Activated T-cell treated with anti-CD3 and anti-CD28 coated beads for 4 hours (primary cell): Measurements from ENCODE around the gene ZNF471.

Source experiments
- DNase-seq: peaks from one replicate; pipeline ENCODE4 v3.0.0-alpha.2; 2020

Gene ZNF471

DNA sequence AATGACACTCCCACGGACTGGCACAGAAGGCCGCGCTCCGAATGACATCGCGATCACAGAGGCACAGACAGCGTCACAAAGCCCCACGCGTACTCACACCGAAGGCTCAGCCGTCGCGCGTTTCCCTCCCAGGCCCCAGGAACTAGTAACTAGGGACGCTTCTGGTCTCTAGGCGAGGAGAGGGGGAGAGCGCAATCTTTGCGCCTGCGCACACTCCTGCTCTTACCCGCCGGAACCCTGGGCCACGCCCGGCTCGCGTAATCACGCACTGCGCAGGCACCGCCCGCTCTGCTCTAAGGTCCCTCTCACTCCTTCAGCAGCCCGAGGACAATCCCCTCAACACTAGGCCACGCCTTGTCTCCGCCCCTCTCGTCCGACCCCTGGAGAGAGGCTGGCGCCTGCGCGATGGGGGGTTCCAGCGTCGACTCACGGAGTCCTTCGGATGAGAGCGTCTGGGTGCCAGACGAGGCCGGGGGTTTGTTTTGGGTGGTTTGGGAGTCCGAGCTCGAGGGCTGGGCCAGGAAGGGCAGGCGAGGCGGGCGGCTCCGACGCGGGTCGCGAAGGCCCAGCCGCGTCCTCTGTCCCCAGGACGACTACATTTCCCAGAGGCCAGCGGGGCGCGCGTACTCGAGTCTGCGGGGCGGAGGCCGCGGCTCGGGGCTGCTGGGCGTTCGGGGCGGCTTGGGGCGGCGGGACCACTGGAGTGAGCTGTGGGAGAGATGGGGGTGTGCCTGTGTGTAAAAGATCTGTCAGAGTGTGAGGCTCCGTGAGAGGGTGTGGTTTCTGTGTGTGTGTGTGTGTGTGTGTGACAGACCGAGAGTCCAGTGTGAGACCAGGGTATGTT, at the start of gene ZNF471:
Gene ZNF471 (plus strand): TSS at position 410 of the 844 bp plus-strand sequence. CDS start 3,717 bp downstream, outside the sequence.
- DNase-seq: peak; percentile 71

DNA sequence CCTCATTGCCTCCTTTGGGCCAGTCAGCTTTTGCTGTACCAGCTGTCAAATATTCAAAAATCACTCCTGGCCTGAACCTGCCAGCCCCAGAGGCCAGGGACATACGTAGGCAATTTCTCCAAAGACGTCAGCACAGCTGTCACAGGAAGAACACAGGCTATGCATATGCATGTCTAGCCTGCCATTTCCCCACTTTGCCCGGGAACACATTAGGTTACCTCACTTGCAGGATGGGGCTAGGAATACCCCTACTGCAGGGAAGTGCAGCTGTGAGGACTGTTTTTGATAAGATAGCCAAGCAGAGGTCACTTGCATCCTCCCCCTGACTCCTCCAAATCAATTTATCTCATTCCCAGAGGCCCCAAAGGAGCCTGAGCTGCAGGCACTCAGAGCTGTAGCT, 33.3 kb upstream of the ZNF471 start:
- DNase-seq: no peak

DNA sequence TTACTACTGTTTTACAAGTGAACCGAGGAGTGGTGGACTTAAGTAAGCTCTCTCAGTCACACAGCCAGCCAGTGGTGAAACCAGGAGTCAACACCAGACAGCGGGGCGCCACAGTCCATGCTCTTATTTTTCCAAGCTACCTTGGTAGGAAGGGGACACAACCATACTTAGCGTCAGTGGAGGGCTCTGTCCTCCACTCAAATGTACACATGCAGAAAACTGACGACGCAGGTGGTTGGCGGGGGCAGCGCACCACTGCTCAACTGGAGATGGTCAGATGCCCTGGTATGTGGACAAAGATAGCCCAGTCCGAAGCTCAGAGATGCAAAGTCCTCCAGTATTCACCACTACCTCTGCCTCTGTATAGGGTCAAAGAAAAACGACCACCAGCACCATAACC, 31.6 kb upstream of the ZNF471 start:
- DNase-seq: no peak

GRCh38 chr19:56476651-56477428, 30.8 kb upstream of the ZNF471 start, which contains the start of gene ZNF667:
TSS of gene ZNF667 (minus strand) at chr19:56477345. CDS start at chr19:56462370, 14,975 bp downstream.
- peak; percentile 18 for DNase-seq

- DNase-seq: peak; percentile 43
Observed at GRCh38 chr19:56477429-56478338, 30.0 kb upstream of the ZNF471 start.

GRCh38 chr19:56491399-56491798, 16.3 kb upstream of the ZNF471 start:
- DNase-seq: no peak

DNA sequence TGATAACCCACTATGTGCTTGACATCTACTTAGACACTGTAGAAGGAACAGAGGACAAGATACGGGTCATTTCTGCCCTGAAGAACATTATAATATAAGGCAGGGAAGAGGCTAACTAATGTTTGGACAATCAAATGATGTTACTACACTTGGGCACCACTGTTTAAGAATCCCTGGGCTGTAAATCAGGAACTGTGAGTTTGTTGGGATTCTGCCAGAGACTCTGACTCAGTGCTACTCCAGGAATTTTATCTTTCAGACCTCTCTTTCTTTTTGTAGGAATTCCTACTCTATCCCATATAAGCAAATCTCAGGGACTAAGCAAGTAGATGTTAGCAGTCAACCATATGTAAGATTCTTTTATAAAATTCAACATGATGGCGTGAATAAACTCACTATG, 3.1 kb upstream of the ZNF471 start:
- no peak for DNase-seq

DNA sequence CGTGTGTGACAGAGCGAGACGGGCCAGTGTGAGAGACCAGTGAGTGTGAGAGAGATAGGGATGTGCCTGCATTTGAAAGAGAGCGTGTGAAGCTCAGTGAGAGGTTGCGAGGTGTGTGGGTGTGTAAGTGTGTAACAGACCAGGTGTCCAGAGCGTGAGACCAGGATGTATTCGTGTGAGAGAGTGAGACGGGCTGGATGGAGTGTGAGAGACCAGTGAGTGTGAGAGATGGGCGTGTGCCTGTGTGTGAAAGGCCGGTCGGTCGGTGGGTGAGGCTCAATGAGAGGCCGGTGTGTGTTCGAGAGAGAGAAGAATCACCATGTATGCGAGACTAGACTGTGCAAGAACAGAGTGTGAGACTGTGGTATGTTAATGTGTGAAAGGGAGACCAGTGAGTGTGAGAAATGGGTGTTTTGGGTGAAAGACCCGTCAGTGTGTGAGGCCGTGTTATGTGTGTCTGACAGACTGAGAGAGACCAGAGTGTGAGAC, 679 bp downstream of the ZNF471 start:
- no peak for DNase-seq

GRCh38 chr19:56525214-56525860, 17.7 kb downstream of the ZNF471 start:
- no peak for DNase-seq

GRCh38 chr19:56537442-56537841, 29.8 kb downstream of the ZNF471 start:
- DNase-seq: no peak

DNA sequence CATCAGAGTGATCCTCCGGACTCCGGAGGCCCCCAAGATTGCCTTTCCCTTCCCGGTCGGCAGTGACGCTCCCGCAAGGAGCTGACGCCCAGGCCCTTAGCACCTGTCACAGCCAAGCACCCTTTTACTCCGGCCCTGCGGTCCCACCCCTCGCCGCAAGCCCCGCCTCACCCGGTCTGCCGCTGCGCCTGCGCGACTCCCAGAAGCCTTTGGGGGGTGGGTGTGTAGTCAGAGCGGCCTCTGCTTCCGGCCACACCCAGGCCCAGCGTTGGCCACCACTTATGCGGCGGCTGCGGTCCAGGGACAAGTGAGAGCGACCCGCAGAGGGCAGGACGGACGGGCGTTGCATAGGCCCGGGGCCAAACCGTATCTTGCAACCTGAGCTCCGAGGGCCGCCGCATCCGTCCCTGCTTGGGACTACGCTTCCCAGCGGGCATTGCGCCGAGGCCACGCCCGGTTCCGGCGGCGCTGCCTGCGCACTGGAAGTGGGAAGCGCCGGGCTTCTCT, 30.7 kb downstream of the ZNF471 start:
- peak; percentile 85 for DNase-seq

GRCh38 chr19:56538761-56539263, 31.2 kb downstream of the ZNF471 start, which contains the start of gene ZFP28:
TSS of gene ZFP28 (plus strand) at chr19:56538948. CDS start at chr19:56539019, 71 bp downstream.
- no peak for DNase-seq

GRCh38 chr19:56543776-56544175, 36.1 kb downstream of the ZNF471 start:
- no peak for DNase-seq

GRCh38 chr19:56547535-56547934, 39.9 kb downstream of the ZNF471 start:
- no peak for DNase-seq

DNA sequence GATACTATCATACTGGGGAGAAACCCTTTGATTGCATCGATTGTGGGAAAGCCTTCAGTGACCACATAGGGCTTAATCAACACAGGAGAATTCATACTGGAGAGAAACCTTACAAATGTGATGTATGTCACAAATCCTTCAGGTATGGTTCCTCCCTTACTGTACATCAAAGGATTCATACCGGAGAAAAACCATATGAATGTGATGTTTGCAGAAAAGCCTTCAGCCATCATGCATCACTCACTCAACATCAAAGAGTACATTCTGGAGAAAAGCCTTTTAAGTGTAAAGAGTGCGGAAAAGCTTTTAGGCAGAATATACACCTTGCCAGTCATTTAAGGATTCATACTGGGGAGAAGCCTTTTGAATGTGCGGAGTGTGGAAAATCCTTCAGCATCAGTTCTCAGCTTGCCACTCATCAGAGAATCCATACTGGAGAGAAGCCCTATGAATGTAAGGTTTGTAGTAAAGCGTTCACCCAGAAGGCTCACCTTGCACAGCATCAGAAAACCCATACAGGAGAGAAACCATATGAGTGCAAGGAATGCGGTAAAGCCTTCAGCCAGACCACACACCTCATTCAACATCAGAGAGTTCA, 46.7 kb downstream of the ZNF471 start:
- DNase-seq: no peak

DNA sequence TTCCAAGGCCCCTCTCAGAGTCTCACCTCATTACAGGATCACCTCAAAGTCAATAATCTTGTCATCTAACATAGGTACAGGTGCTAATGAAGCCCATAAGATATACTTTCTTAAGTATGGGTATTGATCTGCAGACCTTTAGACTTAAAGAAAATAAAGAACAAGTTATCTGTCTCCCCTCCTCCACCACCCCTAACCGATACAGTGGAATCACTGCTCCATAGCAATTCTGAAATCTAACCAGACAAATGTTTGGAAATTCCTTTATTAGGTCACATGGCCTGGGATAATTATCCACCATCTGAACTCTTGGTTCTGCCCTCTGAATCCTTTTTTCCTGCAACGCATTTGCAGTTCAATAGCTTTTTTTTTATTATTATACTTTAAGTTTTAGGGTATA, 55.1 kb downstream of the ZNF471 start:
- DNase-seq: no peak

DNA sequence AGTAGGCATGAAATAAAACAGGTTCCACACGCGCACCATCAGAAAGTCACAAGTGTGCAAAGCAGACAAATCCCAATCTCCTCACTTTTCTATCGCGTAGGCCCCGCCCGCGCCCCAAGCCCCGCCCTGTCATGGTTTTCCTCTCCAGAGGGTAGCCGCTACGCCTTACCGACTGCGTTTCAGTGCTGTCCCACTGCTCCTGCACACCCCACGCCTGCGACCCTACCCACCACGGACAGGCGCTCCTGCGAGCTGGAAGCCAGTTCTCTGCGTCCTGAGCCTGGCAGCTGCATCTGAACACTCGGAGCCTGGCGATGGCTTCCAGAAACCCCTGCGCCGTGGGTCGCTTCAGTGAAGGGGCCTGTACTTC, 59.2 kb downstream of the ZNF471 start:
- peak; percentile 11 for DNase-seq

DNA sequence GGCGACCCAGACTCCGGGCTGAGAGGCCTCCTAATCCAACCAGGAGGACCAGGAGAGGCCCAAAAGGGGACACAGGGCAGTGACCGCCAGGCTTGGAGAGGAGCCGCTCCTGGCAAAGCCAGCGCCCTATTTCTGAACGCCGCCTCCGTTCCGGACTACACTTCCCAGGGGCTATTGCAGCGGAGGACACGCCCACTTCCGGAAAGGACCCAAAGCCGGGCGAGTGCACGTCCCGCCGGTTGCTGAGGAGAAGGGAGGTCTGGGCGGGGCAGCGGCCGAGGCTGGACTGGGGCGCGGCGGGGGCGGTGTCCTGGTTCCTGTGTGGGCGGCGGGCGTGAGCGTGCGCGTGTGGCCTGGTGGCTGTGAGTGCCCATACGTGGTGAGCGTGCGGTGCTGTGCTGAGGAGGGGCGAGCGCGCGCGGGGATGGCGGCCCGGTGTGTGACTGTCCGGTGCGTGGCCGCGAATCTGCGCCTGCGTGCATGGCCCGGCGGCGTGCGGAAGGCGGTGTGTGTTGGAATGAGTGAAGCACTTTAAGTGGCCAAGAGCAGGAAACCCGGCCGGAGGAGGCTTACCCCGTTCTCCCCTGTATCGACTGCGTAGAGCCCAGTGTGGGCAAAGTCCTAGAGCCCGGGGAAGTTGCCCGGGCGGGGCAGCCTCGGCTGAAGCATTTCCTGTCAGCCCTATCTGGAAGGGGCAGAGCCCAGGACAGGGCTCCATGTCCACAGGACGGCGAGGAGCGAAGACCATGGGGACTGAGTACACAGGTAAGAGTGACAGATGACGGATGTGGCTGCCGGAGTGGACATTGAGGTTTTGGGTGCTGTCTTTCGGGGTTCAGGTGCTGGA, 59.8 kb downstream of the ZNF471 start, which contains the start of gene ZNF470:
Gene ZNF470 (plus strand): TSS at position 195 of the 847 bp plus-strand sequence. CDS start 2,844 bp downstream, outside the sequence.
- peak; percentile 82 for DNase-seq

- no peak for DNase-seq
Observed at GRCh38 chr19:56572589-56572988, 64.9 kb downstream of the ZNF471 start.

DNA sequence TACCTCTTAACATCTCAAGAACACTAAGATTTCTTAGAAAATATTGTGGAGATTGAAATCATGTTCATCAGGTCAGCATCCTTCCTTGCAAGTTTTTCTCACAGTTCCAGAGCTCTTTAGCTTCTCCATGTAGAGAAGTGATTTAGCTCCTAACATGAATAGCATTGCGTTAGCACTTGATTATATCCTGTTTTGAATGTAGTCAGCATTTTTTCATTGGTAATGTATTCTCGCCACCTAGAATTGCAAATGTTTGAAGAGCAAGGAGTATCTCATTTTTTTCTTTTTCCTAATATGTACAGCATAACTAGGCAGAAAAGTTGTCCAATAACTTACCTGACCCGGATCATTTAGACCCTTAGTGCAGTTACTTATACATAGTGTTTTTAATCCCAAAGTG, 66.3 kb downstream of the ZNF471 start:
- DNase-seq: no peak
